ENCODE results near the gene PSMD10. TPM values are rescaled to one million over a fixed set of nuclear protein-coding genes. Genes with fewer than 3 reads are reported as not detected.

PSMD10 gene
- total RNA-seq, 2 experiments from 2014 or later = 44.4 to 47.0 TPM

DNA sequence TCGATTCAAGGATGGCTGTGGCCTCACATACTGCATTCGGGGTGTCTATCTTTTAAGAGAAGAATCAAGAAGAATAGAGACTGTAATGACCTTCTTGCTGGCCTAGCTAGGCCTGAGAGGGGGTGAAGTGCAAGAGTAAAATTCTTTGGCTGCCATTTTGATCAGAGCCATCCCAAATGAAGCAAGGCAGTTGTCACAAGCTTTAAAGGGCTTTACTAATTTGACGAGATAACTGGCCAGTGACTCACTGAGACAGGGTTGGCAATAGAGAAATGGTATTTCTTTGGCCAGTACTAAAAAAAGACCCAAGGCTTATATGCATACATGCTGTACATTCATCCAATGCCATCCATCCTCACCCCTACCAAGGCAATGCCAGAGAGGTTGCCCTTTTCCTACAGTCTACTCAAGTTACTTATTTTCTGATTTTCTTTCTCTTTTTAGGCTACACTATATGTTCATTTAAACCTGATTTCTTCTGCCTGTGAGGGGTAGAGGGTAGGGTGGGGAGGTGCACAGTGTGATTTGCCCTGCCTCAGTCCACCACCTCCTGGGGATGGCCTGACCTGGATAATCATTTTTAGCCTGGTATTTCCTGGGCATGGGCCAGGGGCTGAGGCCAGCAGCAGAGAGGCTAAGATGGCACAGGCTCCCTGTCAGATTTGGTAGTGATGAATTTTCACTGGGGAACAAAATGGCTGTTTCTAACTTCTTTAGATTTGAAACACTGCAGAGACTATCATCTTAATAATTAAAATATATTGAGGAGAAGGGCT, 32.4 kb upstream of the PSMD10 start:
- no peak overlapping the region for H3K27ac Mint-ChIP-seq
- intact Hi-C loops (cut with micrococcal nuclease) = no loop called here
- DNase-seq = no peak
- H3K9me3 Mint-ChIP-seq = no peaks in the 10 kb centered on the region
- no peak for ATAC-seq
- no peaks in the 10 kb centered on the region for H3K36me3 Mint-ChIP-seq (ENCODE audit: low read depth)
- H3K4me1 Mint-ChIP-seq (ENCODE audit: low read depth) = no peaks in the 10 kb centered on the region
- ChIA-PET POLR2A (no interaction called here), CTCF (no interaction called here)
- no peaks in the 10 kb centered on the region for H3K27me3 Mint-ChIP-seq
- TF ChIP-seq, protein P1, sequence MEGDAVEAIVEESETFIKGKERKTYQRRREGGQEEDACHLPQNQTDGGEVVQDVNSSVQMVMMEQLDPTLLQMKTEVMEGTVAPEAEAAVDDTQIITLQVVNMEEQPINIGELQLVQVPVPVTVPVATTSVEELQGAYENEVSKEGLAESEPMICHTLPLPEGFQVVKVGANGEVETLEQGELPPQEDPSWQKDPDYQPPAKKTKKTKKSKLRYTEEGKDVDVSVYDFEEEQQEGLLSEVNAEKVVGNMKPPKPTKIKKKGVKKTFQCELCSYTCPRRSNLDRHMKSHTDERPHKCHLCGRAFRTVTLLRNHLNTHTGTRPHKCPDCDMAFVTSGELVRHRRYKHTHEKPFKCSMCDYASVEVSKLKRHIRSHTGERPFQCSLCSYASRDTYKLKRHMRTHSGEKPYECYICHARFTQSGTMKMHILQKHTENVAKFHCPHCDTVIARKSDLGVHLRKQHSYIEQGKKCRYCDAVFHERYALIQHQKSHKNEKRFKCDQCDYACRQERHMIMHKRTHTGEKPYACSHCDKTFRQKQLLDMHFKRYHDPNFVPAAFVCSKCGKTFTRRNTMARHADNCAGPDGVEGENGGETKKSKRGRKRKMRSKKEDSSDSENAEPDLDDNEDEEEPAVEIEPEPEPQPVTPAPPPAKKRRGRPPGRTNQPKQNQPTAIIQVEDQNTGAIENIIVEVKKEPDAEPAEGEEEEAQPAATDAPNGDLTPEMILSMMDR (IDR thresholded peaks at IDR 0.05) = no peak
- H3K4me3 Mint-ChIP-seq = no peak overlapping the region

DNA sequence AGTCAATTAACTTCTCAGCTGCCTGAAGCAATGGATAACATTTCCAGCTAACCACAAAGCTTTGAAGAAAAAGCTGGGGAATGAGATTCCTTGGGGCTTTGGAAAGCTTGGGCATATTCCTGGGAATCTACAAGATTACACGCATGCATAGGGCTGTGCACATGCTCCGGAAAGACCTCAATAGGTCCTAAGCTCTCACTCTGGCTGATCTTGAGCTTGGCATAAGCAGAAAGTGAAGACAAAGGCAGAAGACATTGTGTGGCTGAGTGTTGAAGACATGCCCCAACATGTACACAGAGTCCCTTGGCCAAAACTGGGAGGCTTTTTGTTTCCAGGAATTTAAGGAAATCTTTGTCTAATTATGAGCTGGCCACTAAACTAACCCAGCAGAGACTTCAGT, 31.4 kb upstream of the PSMD10 start:
- H3K36me3 Mint-ChIP-seq (ENCODE audit: low read depth) = no peaks in the 10 kb centered on the region
- ChIA-PET CTCF (no interaction called here), POLR2A (no interaction called here)
- H3K27ac Mint-ChIP-seq = no peak overlapping the region
- no peaks in the 10 kb centered on the region for H3K4me1 Mint-ChIP-seq (ENCODE audit: low read depth)
- no peaks in the 10 kb centered on the region for H3K9me3 Mint-ChIP-seq
- ATAC-seq (no peak), DNase-seq (no peak)
- H3K4me3 Mint-ChIP-seq = no peak overlapping the region
- intact Hi-C loops (cut with micrococcal nuclease) = no loop called here
- TF ChIP-seq, protein P1 (IDR thresholded peaks at IDR 0.05) = no peak
- no peaks in the 10 kb centered on the region for H3K27me3 Mint-ChIP-seq

DNA sequence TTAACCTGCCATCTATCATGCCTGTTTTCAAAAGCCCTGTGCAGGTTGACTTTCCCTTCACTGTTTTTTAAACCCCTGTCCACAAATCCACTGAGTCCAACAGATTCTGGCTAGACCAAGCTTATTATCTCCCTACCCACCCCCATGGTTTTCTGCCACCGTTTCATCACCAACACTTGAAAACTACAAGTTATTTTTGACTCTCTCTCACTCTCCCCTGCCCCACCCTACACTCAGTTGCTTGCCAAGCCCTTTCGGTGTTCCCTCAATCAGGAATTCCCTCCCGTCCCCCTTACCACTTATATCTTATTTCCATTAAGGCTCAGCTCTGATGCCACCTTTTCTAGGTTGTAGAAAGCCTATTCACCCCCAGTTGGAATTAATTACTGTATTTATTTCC, 29.9 kb upstream of the PSMD10 start:
- H3K27ac Mint-ChIP-seq = no peak overlapping the region
- no peaks in the 10 kb centered on the region for H3K36me3 Mint-ChIP-seq (ENCODE audit: low read depth)
- no peaks in the 10 kb centered on the region for H3K27me3 Mint-ChIP-seq
- POLR2A ChIA-PET = no interaction called here
- no peak for ATAC-seq
- intact Hi-C loops (cut with micrococcal nuclease) = no loop called here
- no peak overlapping the region for H3K4me3 Mint-ChIP-seq
- H3K9me3 Mint-ChIP-seq = no peaks in the 10 kb centered on the region
- no peaks in the 10 kb centered on the region for H3K4me1 Mint-ChIP-seq (ENCODE audit: low read depth)
- DNase-seq = no peak
- TF ChIP-seq, protein P1 (IDR thresholded peaks at IDR 0.05) = no peak
- CTCF ChIA-PET = no interaction called here

DNA sequence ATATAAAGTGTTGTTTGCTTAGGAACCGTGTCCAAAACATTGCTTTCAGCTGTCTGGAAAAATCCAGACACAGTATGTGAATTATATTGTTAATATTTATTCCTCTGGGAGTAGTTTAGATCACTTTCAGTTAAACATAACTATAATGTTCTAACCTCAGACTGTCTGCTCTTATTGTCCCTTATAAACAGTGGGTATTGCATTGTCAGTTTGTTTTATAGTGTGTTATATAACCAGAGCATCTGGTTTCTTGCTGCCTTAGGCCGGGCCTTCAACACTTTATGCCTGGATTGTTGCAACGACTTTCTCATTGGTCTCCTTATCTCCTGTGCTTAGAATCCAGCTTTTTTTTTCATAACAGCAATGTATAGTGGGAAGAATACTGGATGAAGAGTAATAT, 26.6 kb upstream of the PSMD10 start:
- ATAC-seq (no peak), DNase-seq (no peak)
- no peak overlapping the region for H3K4me3 Mint-ChIP-seq
- H3K27ac Mint-ChIP-seq = no peak overlapping the region
- ChIA-PET CTCF (no interaction called here), POLR2A (no interaction called here)
- intact Hi-C loops (cut with micrococcal nuclease) = no loop called here
- no peaks in the 10 kb centered on the region for H3K9me3 Mint-ChIP-seq
- peaks cover 5% of the 10 kb centered on the region for H3K4me1 Mint-ChIP-seq (ENCODE audit: low read depth)
- H3K36me3 Mint-ChIP-seq (ENCODE audit: low read depth) = no peaks in the 10 kb centered on the region
- no peaks in the 10 kb centered on the region for H3K27me3 Mint-ChIP-seq
- TF ChIP-seq, protein P1 (IDR thresholded peaks at IDR 0.05) = no peak

DNA sequence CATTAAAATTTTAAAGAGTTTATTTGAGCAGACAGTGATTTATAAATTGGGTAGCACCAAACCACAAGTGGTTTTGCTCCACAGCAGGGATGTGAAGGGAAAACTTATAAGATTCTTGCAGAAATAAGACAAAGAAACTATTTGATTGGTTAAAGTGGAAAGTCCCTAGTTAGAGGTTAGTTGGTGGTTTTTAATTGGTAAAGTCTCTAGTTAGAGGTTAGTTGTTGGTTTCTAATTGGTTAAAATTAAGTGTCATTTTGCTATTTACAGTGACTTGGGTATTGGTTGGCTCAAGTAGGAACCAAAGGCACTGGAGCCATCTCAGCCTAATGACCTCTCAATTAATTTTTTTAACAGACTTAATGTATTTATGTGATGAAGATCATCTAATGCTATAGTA, 23.2 kb upstream of the PSMD10 start:
- peaks cover 5% of the 10 kb centered on the region for H3K4me1 Mint-ChIP-seq (ENCODE audit: low read depth)
- POLR2A ChIA-PET = interaction anchor here (0.9 kb wide), 1 partner anchor 10 kb away, joined by 3 read pairs; no protein-coding TSS in a partner anchor
- ATAC-seq = no peak

More for the DNA sequence above, 23.2 kb upstream of the PSMD10 start:
- Mint-ChIP-seq H3K27me3 (no peaks in the 10 kb centered on the region), H3K36me3 (ENCODE audit: low read depth) (no peaks in the 10 kb centered on the region), H3K9me3 (no peaks in the 10 kb centered on the region), H3K27ac (no peak overlapping the region), H3K4me3 (no peak overlapping the region)
- no peak for DNase-seq
- CTCF ChIA-PET = no interaction called here
- intact Hi-C loops (cut with micrococcal nuclease) = no loop called here
- TF ChIP-seq, protein P1 (IDR thresholded peaks at IDR 0.05) = no peak

Measured in activated CD8-positive, alpha-beta T cell treated with anti-CD3 and anti-CD28 coated beads for 36 hours (primary cell).